ENCODE data around the gene RHBDD2.

Gene RHBDD2

DNA sequence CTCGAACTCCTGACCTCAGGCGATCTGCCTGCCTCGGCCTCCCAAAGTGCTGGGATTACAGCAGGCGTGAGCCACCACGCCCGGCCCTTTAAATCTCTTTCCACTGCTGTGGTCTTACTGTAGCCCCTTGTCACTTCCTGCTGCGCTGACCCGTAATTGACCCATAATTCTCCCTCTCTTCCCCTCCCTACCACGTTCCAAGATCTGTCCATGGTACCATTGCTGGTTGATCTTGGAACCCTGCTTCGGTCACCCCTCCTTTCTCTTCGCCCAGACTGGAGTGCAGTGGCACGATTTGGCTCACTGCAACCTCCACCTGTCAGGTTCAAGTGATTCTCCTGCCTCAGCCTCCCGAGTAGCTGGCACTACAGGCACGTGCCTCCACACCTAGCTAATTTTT lies 42.6 kb downstream of the RHBDD2 start:
- DNase-seq: no peak

DNA sequence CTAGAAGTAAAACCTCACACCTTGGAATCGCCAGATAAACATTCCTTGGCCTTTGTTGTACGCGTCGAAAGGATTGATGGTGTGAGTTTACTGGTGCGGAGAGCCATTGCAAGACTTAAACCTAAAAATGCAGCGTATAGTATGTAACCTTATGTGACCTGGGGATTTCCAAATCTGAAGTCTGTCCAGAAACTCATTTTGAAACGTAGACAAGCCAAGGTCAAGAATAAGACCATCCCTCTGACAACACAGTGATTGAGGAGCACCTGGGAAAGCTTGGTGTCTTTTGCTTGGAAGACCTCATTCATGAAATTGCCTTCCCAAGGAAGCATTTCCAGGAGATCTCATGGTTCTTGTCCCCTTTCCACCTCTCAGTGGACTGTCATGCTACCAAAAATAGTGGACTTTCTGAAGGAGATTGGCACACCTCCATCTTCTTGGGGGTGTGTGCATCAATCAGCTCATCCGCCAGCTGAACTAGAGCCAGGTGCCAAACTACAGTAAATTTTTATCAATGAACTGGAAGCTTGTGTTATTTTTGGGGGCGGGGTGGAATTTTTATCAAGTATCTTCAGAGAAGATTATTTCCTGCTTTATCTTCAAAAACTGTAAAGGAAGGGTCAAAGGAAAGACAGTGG lies 44.3 kb downstream of the RHBDD2 start:
- DNase-seq: no peak

DNA sequence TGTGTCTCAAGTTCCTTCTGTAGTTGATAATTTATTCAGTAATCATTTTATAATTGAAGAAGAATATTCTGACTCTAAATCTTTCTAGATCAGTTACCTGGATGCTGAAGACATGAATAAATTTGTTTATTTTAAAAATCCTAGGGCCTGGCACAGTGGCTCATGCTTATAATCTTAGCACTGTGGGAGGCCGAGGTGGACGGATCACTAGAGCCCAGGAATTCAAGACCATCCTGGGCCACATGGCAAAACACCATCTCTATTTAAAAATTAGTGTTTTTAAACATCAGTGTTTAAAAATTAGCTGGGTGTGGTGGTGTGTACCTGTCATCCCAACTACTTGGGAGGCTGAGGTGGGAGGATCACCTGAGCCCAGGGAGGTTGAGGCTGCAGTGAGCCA lies 45.4 kb downstream of the RHBDD2 start:
- no peak for DNase-seq

DNA sequence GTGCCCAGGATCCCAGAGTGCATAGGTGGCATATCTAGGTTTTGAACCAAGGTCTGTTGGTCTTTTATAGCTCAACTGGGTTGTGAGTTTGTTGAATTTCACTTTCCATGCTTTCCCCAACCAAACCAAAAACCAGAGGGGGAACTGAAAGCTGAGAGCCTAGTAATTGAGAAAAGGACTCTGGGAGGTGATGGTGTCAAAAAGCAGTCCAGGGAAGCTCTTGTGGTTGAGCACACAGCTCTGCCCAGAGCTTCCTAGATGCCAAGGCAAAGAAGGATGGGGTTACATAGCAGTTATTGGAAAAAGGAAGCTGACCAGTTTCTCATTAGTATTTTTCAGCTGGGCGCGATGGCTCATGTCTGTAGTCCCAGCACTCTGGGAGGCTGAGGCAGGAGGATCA lies 46.1 kb downstream of the RHBDD2 start:
- no peak for DNase-seq

DNA sequence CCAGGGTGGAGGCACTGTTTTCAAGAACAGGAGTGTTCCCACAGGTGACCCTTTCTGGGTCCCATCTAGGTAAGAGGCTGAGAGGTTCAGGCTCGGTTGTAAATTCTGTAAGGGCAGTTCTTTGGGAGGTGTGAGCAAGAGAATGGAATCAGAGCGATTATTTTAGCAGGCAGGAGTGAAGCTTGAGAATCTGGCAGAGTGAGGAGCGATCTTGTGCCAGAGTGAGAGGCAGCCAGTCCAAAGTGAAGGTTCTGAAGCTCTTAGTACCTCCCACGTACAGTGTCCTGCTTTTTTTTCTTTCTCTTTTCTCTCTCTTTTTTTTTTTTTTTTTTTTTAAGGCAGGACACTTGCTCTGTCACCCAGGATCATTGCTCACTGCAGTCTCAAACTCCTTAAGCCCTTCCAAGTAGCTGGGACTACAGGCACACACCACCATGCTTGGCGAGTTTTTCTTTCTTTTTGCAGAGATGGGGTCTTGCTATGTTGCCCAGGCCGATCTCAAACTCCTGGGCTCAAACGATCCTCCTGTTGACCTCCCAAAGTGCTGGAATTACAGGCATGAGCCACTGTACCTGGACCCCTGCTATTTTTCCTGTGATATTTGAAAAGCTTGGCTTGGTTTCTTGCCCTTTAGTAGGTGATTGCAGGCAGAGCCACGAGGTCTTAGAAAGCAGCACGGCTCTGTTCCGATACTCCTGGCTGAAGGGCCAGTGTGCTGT lies 47.0 kb downstream of the RHBDD2 start:
- DNase-seq: no peak

DNA sequence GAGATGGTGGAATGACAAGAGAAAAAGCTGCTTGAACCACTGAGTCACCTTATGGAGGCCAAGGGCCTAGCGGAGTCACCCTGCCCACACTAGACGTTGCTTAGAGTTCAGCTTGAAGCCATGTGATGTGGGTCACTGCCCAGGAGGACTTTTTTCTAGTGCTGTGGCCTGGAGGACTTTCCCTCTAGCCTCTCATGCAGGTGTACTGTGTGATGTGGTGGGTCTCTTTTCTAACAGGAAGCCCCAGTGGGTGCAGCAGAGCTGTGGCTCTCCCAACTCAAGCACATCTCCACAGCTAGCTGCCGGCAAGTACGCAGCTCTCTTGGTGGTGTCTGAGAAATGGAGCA lies 49.7 kb downstream of the RHBDD2 start:
- DNase-seq: no peak

DNA sequence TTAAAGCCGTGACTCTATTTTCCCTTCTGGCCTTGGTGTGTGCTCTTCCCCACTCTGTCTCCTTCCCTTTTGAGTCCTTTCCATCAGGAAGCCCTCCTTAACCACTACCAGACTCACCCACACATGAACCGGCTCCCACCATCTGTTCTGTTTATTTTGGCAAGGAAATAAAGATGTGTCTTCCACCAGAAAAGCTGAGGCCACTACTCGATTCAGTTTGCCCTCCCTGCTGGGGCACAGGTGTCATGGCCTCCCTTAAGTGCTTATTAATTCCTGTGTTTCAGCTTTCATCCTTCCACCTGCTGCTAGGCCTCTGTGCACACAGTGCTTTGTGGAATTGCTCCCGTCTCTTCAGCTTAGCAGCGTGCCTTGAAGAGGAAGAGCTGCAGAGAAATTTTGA lies 52.8 kb downstream of the RHBDD2 start:
- DNase-seq: no peak

DNA sequence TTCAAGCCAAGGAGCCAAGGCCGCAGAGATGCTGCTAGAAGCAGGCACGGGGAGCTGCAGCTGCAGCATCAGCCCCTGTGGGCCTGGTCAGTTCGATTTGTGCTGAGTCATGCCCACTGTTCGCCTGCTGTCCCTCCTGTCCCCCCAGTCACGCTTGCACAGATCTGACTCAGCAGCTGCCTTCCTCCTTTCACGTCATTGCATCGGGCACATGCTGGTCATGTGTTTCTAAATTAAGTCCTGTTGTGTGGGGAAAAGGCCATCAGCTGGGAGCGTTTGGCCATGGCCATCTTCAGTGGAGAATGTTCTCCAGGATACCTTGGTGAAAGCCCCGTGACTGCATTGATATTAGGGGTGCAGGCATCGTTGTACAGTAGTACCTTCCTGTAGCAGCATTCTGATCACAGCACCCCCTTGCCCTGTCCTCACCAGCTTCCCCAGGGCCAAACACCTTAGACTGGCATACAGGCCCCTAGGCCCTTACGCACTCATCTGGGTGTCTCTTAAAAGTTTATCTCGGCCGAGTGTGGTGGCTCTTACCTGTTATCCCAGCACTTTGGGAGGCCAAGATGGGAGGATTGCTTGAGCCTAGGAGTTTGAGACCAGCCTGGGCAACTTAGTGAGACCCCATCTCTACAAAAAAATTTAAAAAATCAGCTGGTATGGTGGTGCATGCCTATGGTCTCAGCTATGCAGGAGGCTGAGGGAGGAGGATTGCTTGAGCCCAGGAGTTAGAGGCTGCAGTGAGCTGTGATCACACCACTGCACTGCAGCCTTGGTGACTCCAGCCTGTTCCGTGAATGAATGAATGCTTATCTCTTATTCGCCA lies 59.3 kb downstream of the RHBDD2 start:
- DNase-seq: no peak
